ENCODE results near the gene HSD17B4.
"Not testable (repeated sequence)": the region's sequence is repeated elsewhere in the genome, so short reads cannot be mapped to it uniquely, and the experiment has no call there.

HSD17B4 gene

DNA sequence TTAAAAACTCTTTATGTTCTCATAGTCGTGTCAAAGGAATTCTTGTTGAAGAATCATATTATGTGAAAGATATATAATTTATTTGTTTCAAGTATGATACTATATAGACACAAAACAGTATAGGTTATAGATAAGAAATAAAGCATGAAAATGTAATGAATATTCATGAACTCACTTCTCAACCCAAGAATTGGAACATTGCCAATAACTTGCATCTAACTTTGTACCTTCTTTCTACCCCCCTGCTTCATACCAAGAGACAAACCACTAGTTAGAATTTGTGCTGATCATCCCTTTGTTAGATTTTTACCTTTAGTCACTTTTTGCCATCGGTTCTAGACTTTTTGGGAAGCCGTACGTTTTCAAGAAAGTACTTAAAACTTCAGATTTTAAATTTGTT, 32.6 kb downstream of the HSD17B4 start:
- no peak for DNase-seq

DNA sequence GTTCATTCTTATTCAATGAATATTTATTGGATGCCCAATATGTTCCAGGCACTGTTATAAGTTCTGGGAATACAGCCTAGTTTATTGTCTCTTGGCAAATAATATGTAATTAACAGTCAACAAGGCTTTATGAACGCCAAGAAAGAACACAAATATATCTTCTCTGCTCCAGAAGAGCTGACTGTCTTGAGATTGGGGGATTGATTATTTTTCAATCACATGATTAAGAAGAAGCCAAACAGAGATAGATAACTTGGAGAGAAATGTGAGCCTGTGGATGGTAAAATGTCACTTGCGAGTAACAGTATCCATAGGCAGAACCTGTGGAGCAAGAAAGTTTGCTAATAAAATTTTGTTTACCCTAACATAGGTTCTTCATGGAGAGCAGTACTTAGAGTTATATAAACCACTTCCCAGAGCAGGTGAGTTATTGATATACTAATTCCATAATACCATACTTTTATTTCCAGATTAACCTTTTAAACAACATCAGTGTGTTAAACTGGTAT, 49.4 kb downstream of the HSD17B4 start:
- no peak for DNase-seq

DNA sequence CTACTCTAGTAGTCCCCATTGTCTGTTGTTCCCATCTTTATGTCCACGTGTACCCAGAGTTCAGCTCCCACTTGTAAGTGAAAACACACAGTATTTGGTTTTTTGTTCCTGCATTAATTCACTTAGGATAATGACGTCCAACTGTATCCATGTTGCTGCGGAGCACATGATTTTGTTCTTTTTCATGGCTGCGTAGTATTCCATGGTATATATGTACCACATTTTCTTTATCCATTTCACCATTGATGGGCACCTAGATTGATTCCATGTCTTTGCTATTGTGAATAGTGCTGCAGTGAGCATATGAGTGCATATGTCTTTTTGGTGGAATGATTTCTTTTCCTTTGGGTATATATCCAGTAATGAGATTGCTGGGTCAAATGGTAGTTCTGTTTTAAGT, 51.6 kb downstream of the HSD17B4 start:
- not testable (repeated sequence) for DNase-seq

DNA sequence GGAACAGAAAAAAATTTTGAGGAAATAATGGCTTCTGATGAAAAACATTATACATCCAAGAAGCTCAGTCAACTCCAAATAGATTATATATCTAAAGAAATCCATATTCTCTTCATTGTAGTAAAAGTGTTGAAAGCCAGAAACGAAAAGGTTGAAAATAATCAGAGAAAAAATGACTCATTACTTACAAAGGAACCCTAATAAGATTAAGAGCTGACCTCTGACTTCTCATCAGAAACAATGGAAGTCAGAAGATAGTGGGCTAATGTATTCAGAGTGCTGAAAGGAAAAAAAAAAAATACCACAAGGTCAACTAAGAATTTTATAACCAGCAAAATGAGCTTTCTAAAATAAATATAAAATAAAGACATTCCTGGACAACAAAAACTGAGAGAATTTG, 60.0 kb downstream of the HSD17B4 start:
- DNase-seq = no peak

DNA sequence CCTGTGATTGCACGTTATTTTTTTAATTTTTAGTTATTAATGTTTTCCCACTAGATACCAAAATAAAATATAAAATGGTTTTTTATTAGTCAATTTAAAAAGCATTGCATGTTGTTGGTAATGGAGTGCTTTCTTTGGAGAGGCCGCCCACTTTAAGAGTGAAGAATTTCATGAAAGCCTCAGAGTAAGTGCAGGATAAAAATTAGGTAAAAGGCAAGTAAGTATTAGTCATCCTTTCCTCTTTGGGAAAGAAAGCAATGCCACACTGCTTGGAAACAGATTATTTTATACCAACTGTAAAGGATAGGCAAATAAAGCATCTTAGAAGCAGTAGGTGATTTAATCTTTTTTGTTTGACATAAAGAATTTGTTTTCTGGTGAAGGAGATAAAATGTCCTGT, 62.9 kb downstream of the HSD17B4 start:
- peak; percentile 13 for DNase-seq

DNA sequence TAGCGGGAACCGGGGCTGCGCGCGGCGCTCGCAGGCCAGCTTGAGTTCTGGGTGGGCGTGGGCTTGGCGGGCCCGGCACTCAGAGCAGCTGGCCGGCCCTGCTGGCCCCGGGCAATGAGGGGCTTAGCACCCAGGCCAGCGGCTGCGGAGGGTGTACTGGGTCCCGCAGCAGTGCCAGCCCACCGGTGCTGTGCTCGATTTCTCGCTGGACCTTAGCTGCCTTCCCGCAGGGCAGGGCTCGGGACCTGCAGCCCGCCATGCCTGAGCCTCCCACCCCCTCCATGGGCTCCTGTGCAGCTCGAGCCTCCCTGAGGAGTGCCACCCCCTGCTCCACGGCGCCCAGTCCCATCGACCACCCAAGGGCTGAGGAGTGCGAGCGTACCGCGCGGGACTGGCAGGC, 64.8 kb downstream of the HSD17B4 start:
- DNase-seq = not testable (repeated sequence)

DNA sequence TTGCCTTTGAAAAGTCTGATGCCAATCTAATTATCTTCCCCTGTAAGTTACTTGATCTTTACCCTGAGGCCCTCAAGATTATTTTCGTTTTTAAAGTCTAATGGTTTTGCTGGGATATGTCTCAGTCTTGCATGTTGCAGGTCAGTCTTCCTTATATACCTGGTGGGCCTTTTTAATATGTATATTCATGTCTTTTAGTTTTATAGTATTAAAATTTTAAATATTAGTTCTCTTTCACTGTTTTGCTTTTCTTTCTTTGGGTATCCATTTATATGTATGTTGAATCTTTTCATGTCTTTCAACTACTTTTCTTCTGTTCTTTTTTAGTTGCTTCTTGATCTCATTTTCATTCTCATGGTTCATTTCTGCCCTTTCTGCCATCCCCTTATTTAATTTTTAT, 68.9 kb downstream of the HSD17B4 start:
- DNase-seq = no peak

DNA sequence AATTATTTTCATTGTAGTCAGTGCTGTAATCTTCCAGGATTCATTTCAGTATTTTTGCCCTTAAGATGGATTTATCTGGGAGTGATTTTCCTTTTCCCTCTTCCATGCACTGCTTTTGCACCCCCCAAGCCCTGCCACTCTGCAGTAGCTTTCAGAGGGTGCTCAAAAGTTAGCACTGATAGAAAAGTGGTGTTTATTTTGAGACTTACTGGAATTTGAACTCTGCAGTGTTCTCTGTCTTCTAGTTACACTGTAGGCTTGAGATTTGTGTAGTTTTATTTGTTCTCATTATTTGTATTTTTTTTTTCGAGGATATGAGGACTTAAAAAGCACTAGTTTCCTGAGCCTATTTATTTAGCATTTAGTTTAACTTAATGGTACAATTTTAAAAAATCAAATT, 70.5 kb downstream of the HSD17B4 start:
- DNase-seq = no peak

DNA sequence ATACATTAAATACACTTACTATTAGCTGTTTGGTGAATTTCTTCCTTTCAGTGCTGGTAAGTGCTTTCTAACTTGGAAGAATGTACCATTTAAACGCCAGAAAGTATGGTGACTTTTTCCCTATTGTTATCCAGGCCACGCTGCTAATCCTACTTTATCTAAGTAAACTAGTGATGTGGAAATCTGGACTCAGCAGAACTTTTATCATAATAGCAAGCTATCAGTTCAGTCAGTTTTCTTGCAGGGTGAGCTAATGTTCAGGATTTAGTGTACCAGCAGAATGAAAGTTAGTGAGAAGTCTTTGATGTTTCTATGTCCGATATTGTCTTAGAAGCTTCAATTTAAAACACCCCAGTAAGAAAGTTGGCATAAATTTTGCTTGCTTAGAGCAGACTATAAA, 72.2 kb downstream of the HSD17B4 start:
- no peak for DNase-seq

DNA sequence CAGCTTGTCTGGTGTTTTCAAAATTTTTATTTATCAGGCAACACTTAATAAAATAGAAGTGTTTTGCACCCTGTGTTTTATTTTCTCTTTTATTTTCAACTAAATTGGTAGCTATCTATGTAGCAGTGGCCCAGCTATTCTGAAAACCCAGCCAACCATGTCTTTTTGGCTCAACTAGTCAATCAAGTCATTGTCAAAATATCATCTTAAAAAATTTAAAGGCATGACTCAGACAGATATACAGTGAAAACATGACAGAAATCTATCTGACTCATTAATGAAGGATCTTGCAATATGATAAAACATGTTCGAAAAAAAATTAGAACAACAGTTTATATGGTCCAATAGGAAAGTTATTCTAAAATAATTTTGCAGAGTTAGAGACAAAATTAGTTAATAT, 75.1 kb downstream of the HSD17B4 start:
- DNase-seq = peak; percentile 39

DNA sequence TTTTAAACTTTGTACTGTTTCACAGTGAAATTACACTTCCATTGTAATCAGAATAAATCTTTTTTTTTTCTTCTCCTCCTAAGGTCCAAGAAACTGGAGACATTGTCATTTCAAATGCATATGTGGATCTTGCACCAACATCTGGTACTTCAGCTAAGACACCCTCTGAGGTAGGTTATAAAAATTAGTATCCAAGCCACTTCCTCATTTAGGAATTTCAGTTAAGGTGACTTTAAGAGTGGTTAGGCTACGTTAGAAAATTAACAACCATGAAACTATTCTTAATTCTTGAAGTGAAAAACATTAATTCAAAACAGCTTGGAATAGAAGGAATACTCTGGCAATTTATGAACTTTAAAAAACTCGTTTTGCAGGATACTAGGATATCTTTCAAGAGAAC, 77.5 kb downstream of the HSD17B4 start:
- DNase-seq = no peak

DNA sequence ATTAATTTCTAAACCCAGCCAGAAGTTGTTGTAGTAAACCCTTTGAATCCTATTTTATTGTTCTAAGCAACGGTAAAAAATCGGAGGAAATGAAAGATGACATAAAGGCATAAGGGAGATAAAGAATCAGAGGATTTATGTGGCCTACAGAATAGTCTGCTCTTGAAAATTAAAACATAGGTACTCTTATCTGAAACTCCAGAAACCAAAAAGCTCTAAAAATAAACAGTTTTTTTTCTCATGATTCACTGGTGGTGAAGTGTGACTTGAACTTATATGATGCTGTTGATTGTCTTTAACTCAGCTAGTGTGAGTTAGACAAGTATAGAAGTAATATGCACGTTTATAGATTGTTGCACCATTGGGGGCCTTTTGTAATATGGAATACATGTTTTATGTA, 80.3 kb downstream of the HSD17B4 start:
- no peak for DNase-seq

DNA sequence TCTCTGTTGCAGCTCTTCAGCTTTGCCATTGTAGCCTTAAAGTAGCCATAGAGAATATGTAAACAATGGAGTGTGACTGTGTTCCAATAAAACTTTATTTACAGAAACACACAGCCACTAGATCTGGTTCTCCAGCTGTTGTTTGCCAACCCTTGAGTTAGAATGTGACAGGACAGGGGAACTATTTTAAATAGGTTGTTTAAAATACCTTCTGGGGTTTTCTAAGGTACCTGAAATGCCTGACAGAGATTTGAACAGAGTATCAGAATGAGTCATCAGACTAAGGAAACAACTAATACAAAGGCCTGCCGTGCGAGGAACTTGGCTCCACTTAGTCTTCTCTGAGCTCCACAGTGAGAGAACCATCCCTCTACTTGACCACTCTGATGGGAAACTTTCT, 85.4 kb downstream of the HSD17B4 start:
- peak; percentile 2 for DNase-seq

DNA sequence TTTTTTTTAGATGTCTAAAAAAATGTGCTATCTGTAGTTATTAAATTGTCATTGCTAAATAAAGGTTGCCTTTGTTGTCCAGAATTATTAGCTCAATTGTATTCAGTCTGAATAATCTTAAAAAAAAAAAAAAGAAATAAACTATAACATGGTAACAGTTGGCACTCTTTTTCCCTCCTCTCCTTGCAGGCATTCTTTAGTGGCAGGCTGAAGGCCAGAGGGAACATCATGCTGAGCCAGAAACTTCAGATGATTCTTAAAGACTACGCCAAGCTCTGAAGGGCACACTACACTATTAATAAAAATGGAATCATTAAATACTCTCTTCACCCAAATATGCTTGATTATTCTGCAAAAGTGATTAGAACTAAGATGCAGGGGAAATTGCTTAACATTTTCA, 89.4 kb downstream of the HSD17B4 start:
- no peak for DNase-seq

DNA sequence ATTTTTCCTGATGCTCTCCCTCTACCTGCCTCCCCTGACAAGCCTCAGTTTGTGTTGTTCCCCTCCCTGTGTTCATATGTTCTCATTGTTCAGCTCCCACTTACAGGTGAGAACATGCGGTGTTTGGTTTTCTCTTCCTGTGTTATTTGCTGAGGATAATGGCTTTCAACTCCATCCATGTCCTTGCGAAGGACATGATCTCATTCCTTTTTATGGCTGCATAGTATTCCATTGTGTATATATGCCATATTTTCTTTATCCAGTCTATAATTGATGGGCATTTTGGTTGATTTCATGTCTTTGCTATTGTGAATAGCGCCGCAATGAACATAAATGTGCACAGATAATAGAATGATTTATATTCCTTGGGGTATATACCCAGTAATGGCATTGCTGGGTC, 99.5 kb downstream of the HSD17B4 start:
- no peak for DNase-seq

DNA sequence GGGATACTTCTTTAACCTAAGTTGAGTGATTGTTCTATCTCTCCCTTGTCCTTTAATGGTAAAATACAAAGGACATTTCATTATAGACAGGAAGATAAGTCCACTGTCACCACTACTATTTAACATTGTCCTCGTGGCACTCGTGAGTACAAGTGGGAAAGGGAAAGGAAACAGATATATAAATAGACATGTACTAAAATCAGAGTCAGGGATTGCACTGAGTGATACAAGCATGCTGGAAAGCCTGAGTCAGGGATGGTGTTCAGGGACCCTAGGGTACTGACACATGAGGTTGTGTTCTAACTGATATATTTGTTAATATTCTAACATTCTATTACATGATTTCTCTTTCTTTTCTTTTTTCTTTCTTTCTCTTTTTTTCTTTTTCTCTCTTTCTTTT, 102.3 kb downstream of the HSD17B4 start:
- DNase-seq = no peak

DNA sequence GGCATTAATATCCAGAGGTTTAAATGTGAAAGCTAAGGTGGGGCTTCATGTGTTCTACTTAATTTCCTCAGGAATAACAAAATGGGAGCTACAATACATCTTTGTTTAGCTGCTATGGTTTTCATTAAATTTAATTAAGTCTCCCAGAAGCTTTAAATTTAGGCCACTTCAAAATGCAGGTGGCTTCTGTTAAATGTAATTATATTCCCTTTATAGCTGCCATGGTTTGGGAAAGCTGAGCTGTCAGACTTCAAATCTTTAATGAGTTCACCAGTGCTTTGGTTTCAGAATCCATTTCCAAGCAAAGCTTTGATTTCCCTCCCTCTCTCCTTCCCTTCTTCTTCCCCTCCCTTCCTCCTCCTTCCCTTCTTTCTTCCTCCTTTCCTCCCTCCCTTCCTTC, 118.6 kb downstream of the HSD17B4 start:
- no peak for DNase-seq

DNA sequence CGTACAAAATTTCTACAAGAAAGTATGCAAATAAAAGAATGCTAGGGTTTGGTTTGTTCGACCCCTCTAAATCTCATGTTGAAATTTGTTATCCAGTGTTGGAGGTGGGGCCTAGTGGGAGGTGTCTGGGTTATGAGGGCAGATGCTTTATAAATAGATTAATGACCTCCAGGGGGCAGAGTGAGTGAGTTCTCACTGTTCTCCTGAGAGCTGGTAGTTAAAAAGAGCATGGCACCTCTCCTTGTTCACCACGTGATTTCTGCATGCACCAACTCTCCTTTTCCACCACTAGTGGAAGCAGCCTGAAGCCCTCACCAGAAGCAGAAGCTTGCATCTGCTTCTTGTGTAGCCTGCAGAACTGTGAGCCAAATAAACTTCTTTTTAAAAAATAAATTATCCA, 126.6 kb downstream of the HSD17B4 start:
- DNase-seq = peak; percentile 2

DNA sequence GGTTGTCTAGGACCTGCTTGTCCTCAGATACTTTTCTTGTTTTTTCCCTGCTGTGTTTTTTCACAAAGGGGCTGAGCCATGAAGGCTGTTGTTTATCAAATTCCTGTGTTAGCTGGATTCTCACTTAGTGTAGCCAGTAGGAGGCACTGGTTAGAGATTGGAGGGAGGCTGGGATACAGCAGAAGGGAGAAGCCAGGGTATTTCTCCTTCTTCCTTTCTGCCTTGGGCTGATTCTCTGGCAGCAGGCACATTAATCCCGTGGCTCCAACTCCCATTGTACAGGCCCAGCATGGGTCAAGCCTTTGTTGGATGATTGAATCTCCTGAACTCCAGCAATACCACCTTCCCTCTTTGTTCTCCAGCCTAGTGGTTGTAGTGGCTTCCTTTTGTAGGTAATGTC, 130.7 kb downstream of the HSD17B4 start:
- no peak for DNase-seq

DNA sequence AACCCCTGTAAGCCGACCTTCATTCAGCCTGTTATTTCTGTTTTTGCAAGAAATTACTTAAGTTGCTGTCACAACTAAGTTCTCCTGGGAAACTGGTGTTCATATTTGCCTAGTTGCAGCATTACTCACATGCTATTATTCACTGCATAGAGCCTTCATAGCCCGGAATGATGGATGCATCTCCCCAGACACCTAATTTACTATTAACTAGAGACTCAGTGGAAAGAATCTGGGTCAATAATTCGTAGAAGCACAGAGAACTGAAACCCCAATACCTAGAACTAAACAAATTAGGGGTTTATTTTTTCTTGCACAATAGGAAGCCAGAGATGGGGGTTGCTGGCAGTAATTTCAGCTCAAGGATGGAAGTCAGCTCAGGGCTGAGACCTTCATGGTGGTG, 131.4 kb downstream of the HSD17B4 start:
- peak; percentile 22 for DNase-seq

All from fibroblast of upper back skin (primary cell).